ENCODE measurements around the gene NARF. TPM values are rescaled to one million over a fixed set of nuclear protein-coding genes. Genes with fewer than 3 reads are reported as not detected.
A peak's percentile ranks its signal among the peaks of the same experiment; 100 is the strongest.

The NARF gene
- total RNA-seq, 1 experiment from 2014 or later, result 96.7 TPM

DNA sequence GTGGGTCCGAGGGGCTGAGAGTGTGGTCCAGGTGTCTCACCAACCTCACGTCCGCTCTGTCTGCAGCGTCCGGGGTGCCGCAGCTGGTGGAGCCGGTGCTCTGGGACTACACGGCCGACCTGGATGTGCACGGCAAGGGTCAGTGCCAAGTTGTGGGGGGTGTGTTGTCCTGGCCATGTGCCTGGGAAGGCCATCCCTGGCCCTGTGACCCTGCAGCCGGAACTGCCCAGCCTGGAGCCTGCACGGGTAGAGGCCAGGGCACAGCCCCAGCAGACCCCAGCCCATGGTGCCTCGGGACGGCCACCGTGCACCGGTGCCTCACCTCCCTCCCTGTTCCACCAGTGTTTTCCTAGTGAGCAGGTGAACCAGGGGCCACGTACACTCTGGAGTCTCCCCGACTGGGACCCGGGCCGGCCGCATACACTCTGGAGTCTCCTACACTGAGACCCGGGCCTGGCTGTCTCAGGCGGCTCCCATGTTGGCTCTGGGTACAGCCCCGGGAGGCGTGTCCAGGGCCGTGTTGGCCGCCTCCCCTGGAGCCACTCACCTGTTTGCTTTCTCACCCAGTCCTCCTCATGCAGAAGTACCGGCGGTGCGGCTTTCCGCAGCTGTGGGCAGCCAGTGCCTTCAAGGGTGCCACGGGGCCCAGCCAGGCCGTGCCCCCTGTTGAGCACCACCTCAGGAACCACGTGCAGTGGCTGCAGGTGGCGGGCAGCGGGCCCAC lies 21.8 kb upstream of the NARF start:
- no peaks in the 10 kb centered on the region for H3K27me3 Mint-ChIP-seq (ENCODE audit: low read depth)
- no peak overlapping the region for H3K27ac Mint-ChIP-seq
- CTCF ChIA-PET, result interaction anchor here (0.9 to 1.1 kb wide), 2 partner anchors 10 to 12 kb away, joined by 4 to 5 read pairs; no protein-coding TSS in a partner anchor
- peaks cover 12% of the 10 kb centered on the region for H3K4me1 Mint-ChIP-seq
- H3K4me3 Mint-ChIP-seq, result no peak overlapping the region
- no peaks in the 10 kb centered on the region for H3K36me3 Mint-ChIP-seq
- DNase-seq (ENCODE audit: low spot score), result no peak
- no peak for TF ChIP-seq TP53 (CRISPR knock-in tag; IDR thresholded peaks at IDR 0.05)
- TF ChIP-seq NFYB (CRISPR knock-in tag; conservative IDR thresholded peaks at IDR 0.05; ENCODE audit: low read depth), result no peak
- TF ChIP-seq, protein P1, sequence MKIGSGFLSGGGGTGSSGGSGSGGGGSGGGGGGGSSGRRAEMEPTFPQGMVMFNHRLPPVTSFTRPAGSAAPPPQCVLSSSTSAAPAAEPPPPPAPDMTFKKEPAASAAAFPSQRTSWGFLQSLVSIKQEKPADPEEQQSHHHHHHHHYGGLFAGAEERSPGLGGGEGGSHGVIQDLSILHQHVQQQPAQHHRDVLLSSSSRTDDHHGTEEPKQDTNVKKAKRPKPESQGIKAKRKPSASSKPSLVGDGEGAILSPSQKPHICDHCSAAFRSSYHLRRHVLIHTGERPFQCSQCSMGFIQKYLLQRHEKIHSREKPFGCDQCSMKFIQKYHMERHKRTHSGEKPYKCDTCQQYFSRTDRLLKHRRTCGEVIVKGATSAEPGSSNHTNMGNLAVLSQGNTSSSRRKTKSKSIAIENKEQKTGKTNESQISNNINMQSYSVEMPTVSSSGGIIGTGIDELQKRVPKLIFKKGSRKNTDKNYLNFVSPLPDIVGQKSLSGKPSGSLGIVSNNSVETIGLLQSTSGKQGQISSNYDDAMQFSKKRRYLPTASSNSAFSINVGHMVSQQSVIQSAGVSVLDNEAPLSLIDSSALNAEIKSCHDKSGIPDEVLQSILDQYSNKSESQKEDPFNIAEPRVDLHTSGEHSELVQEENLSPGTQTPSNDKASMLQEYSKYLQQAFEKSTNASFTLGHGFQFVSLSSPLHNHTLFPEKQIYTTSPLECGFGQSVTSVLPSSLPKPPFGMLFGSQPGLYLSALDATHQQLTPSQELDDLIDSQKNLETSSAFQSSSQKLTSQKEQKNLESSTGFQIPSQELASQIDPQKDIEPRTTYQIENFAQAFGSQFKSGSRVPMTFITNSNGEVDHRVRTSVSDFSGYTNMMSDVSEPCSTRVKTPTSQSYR (CRISPR knock-in tag; IDR thresholded peaks at IDR 0.05), result no peak
- TF ChIP-seq ZNF416 (CRISPR knock-in tag; IDR thresholded peaks at IDR 0.05), result no peak
- TF ChIP-seq, protein P2, sequence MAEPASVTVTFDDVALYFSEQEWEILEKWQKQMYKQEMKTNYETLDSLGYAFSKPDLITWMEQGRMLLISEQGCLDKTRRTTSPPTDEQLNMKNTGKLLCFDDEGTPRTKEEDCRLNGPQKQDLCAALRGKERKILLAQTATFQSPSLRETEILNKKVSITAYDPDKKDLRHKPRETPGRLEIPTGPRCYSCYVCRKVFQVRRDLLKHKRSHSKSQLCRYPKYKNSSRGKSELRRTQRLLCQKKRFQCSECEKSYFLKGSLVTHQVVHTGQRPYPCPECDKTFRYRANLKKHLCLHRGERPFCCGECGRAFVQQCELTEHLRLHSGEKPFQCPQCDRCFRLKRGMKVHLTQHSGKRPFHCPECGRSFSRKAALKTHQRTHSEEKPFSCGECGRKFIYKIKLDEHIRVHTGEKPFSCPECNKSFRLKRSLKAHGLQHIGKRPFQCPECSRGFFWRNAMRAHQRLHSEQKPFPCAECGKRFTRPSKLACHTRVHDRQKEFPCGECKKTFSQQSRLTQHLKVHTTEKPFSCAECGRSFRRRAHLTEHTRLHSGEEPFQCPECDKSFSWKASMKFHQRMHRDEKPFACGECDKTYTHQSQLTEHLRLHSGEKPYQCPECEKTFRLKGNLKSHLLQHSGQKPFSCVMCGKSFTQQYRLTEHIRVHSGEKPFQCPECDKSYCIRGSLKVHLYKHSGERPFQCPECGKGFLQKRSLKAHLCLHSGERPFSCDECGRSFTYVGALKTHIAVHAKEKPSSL (CRISPR knock-in tag; conservative IDR thresholded peaks at IDR 0.05), result no peak
- no peak for TF ChIP-seq RORB (CRISPR knock-in tag; IDR thresholded peaks at IDR 0.05)
- no peak for TF ChIP-seq CBFB (CRISPR knock-in tag; IDR thresholded peaks at IDR 0.05; ENCODE audit: low read depth)
- TF ChIP-seq ATF1 (CRISPR knock-in tag; IDR thresholded peaks at IDR 0.05), result no peak
- TF ChIP-seq ESRRA (CRISPR knock-in tag; IDR thresholded peaks at IDR 0.05; ENCODE audit: borderline replicate concordance), result no peak
- TF ChIP-seq, protein P3, sequence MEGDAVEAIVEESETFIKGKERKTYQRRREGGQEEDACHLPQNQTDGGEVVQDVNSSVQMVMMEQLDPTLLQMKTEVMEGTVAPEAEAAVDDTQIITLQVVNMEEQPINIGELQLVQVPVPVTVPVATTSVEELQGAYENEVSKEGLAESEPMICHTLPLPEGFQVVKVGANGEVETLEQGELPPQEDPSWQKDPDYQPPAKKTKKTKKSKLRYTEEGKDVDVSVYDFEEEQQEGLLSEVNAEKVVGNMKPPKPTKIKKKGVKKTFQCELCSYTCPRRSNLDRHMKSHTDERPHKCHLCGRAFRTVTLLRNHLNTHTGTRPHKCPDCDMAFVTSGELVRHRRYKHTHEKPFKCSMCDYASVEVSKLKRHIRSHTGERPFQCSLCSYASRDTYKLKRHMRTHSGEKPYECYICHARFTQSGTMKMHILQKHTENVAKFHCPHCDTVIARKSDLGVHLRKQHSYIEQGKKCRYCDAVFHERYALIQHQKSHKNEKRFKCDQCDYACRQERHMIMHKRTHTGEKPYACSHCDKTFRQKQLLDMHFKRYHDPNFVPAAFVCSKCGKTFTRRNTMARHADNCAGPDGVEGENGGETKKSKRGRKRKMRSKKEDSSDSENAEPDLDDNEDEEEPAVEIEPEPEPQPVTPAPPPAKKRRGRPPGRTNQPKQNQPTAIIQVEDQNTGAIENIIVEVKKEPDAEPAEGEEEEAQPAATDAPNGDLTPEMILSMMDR (IDR thresholded peaks at IDR 0.05), result no peak
- TF ChIP-seq MYBL2 (CRISPR knock-in tag; IDR thresholded peaks at IDR 0.05), result no peak
- no peaks in the 10 kb centered on the region for H3K9me3 Mint-ChIP-seq
- ATAC-seq, result no peak
- POLR2A ChIA-PET, result no interaction called here

DNA sequence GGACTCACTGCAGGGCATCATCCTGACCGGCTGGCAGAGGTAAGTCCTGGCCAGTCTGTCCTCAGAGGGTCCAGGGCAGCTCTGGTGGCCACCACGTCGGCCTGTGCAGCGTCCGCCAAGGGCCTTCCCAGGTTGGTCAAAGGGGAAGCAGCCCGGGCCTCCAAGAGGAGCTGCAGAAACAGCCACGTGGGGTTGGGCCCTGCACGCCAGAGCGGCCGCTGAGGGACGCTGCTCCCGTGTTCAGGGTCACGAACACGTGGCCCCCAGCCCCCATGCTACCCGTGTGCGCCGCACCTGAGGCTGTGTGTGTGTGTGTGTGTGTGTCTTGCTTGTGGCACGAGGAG lies 21.2 kb upstream of the NARF start:
- no peaks in the 10 kb centered on the region for H3K36me3 Mint-ChIP-seq
- no peak overlapping the region for H3K4me3 Mint-ChIP-seq
- H3K27me3 Mint-ChIP-seq (ENCODE audit: low read depth), result no peaks in the 10 kb centered on the region
- H3K27ac Mint-ChIP-seq, result peak overlapping the region; percentile 45; the same call in 1 of the 2 replicates
- no peak for ATAC-seq
- ChIA-PET POLR2A (no interaction called here), CTCF (no interaction called here)
- DNase-seq (ENCODE audit: low spot score), result no peak
- peaks cover 13% of the 10 kb centered on the region for H3K4me1 Mint-ChIP-seq
- no peaks in the 10 kb centered on the region for H3K9me3 Mint-ChIP-seq
- TF ChIP-seq PRRX2 (CRISPR knock-in tag; IDR thresholded peaks at IDR 0.05) (no peak), TP53 (CRISPR knock-in tag; IDR thresholded peaks at IDR 0.05) (no peak), SMAD4 (CRISPR knock-in tag; IDR thresholded peaks at IDR 0.05) (no peak), NFYB (CRISPR knock-in tag; conservative IDR thresholded peaks at IDR 0.05; ENCODE audit: low read depth) (no peak), RELA (CRISPR knock-in tag; IDR thresholded peaks at IDR 0.05; ENCODE audit: borderline replicate concordance) (no peak)
- TF ChIP-seq, protein P4, sequence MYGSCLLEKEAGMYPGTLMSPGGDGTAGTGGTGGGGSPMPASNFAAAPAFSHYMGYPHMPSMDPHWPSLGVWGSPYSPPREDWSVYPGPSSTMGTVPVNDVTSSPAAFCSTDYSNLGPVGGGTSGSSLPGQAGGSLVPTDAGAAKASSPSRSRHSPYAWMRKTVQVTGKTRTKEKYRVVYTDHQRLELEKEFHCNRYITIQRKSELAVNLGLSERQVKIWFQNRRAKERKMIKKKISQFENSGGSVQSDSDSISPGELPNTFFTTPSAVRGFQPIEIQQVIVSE (CRISPR knock-in tag; IDR thresholded peaks at IDR 0.05; ENCODE audit: borderline replicate concordance), result no peak
- TF ChIP-seq, protein P5, sequence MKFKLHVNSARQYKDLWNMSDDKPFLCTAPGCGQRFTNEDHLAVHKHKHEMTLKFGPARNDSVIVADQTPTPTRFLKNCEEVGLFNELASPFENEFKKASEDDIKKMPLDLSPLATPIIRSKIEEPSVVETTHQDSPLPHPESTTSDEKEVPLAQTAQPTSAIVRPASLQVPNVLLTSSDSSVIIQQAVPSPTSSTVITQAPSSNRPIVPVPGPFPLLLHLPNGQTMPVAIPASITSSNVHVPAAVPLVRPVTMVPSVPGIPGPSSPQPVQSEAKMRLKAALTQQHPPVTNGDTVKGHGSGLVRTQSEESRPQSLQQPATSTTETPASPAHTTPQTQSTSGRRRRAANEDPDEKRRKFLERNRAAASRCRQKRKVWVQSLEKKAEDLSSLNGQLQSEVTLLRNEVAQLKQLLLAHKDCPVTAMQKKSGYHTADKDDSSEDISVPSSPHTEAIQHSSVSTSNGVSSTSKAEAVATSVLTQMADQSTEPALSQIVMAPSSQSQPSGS (CRISPR knock-in tag; IDR thresholded peaks at IDR 0.05; ENCODE audit: borderline replicate concordance, low read depth), result no peak
- TF ChIP-seq, protein P6, sequence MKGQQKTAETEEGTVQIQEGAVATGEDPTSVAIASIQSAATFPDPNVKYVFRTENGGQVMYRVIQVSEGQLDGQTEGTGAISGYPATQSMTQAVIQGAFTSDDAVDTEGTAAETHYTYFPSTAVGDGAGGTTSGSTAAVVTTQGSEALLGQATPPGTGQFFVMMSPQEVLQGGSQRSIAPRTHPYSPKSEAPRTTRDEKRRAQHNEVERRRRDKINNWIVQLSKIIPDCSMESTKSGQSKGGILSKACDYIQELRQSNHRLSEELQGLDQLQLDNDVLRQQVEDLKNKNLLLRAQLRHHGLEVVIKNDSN (CRISPR knock-in tag; IDR thresholded peaks at IDR 0.05), result no peak
- TF ChIP-seq, protein P7, sequence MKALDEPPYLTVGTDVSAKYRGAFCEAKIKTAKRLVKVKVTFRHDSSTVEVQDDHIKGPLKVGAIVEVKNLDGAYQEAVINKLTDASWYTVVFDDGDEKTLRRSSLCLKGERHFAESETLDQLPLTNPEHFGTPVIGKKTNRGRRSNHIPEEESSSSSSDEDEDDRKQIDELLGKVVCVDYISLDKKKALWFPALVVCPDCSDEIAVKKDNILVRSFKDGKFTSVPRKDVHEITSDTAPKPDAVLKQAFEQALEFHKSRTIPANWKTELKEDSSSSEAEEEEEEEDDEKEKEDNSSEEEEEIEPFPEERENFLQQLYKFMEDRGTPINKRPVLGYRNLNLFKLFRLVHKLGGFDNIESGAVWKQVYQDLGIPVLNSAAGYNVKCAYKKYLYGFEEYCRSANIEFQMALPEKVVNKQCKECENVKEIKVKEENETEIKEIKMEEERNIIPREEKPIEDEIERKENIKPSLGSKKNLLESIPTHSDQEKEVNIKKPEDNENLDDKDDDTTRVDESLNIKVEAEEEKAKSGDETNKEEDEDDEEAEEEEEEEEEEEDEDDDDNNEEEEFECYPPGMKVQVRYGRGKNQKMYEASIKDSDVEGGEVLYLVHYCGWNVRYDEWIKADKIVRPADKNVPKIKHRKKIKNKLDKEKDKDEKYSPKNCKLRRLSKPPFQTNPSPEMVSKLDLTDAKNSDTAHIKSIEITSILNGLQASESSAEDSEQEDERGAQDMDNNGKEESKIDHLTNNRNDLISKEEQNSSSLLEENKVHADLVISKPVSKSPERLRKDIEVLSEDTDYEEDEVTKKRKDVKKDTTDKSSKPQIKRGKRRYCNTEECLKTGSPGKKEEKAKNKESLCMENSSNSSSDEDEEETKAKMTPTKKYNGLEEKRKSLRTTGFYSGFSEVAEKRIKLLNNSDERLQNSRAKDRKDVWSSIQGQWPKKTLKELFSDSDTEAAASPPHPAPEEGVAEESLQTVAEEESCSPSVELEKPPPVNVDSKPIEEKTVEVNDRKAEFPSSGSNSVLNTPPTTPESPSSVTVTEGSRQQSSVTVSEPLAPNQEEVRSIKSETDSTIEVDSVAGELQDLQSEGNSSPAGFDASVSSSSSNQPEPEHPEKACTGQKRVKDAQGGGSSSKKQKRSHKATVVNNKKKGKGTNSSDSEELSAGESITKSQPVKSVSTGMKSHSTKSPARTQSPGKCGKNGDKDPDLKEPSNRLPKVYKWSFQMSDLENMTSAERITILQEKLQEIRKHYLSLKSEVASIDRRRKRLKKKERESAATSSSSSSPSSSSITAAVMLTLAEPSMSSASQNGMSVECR (CRISPR knock-in tag; IDR thresholded peaks at IDR 0.05; ENCODE audit: borderline replicate concordance), result no peak

Measured in WTC11 (cell line).